Stimulated activated CD4-positive, alpha-beta T cell treated with anti-CD3 and anti-CD28 coated beads, Interleukin-1b, Interleukin-23, amount 100 ng/mL, for 4 hours (primary cell): ENCODE results near the gene SMURF1.

Experiments used
- DNase-seq, 2 donors: peaks; one replicate each; pipeline ENCODE4 v3.0.0-alpha.2; 2020; ENCODE audit warnings: low read depth in 2 of 2

Gene SMURF1

GRCh38 chr7:99141841-99142726, 1.8 kb downstream of the SMURF1 start:
- DNase-seq = peak; percentile 59 to 72

GRCh38 chr7:99141334-99141733, 2.6 kb downstream of the SMURF1 start:
- no peak for DNase-seq

- no peak for DNase-seq
These were observed 3.1 kb downstream of the SMURF1 start for GRCh38 chr7:99140813-99141212.

- DNase-seq = no peak
These were observed 4.9 kb downstream of the SMURF1 start for GRCh38 chr7:99139036-99139435.

GRCh38 chr7:99137411-99138180, 6.3 kb downstream of the SMURF1 start:
- DNase-seq = no peak

GRCh38 chr7:99135938-99136337, 8.0 kb downstream of the SMURF1 start:
- DNase-seq = no peak

- no peak for DNase-seq
These were observed 9.9 kb downstream of the SMURF1 start for GRCh38 chr7:99133766-99134564.

GRCh38 chr7:99132595-99133321, 11.2 kb downstream of the SMURF1 start:
- DNase-seq = no peak

- no peak for DNase-seq
These were observed 12.6 kb downstream of the SMURF1 start for GRCh38 chr7:99131290-99131689.

GRCh38 chr7:99129536-99129935, 14.4 kb downstream of the SMURF1 start:
- no peak for DNase-seq

GRCh38 chr7:99129001-99129400, 14.9 kb downstream of the SMURF1 start:
- no peak for DNase-seq

- no peak for DNase-seq
These were observed 15.6 kb downstream of the SMURF1 start for GRCh38 chr7:99128076-99128950.

GRCh38 chr7:99127636-99128035, 16.3 kb downstream of the SMURF1 start:
- no peak for DNase-seq

GRCh38 chr7:99126921-99127553, 16.9 kb downstream of the SMURF1 start:
- DNase-seq = no peak

GRCh38 chr7:99125505-99125865, 18.4 kb downstream of the SMURF1 start:
- DNase-seq = no peak

- no peak for DNase-seq
These were observed 19.0 kb downstream of the SMURF1 start for GRCh38 chr7:99124751-99125504.

GRCh38 chr7:99124236-99124635, 19.7 kb downstream of the SMURF1 start:
- DNase-seq = no peak

GRCh38 chr7:99123571-99124033, 20.3 kb downstream of the SMURF1 start:
- DNase-seq = no peak

GRCh38 chr7:99122762-99123161, 21.1 kb downstream of the SMURF1 start:
- no peak for DNase-seq
